GM04503 (cell line): Measurements from ENCODE around the gene EIF3J.
A peak's percentile ranks its signal among the peaks of the same experiment; 100 is the strongest.
"Not testable (repeated sequence)": the region's sequence is repeated elsewhere in the genome, so short reads cannot be mapped to it uniquely, and the experiment has no call there.

ENCODE experiments used
- DNase-seq: peaks from one replicate; pipeline ENCODE4 v3.0.0-alpha.2; 2012; ENCODE audit warnings: low read depth

Gene EIF3J

GRCh38 chr15:44536962-44537734, at the start of gene EIF3J:
TSS of gene EIF3J (plus strand) at chr15:44537147. CDS start at chr15:44537195, 48 bp downstream.
- DNase-seq, result peak; percentile 77

GRCh38 chr15:44489464-44489863, 47.5 kb upstream of the EIF3J start:
- peak; percentile 43 for DNase-seq

DNA sequence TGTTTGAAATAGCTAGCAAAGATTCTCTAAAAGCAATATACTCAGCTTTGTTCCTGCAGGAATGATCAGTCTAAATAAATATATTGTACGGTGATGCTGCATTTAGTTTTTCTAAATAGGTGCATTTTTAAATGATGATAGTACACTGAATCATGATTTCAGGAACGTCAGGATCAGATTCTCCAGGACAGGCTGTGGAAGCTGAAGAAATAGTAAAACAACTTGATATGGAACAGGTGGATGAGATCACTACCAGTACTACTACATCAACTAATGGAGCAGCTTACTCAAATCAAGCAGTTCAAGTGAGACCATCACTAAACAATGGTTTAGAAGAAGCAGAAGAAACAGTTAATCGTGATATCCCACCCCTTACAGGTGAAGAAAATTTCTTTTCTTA, 46.3 kb upstream of the EIF3J start:
- no peak for DNase-seq

- no peak for DNase-seq
Observed at GRCh38 chr15:44492040-44492439, 44.9 kb upstream of the EIF3J start.

- DNase-seq, result no peak
Observed at GRCh38 chr15:44492672-44493071, 44.3 kb upstream of the EIF3J start.

- DNase-seq, result no peak
Observed at GRCh38 chr15:44495562-44495961, 41.4 kb upstream of the EIF3J start.

GRCh38 chr15:44500555-44500954, 36.4 kb upstream of the EIF3J start:
- no peak for DNase-seq

DNA sequence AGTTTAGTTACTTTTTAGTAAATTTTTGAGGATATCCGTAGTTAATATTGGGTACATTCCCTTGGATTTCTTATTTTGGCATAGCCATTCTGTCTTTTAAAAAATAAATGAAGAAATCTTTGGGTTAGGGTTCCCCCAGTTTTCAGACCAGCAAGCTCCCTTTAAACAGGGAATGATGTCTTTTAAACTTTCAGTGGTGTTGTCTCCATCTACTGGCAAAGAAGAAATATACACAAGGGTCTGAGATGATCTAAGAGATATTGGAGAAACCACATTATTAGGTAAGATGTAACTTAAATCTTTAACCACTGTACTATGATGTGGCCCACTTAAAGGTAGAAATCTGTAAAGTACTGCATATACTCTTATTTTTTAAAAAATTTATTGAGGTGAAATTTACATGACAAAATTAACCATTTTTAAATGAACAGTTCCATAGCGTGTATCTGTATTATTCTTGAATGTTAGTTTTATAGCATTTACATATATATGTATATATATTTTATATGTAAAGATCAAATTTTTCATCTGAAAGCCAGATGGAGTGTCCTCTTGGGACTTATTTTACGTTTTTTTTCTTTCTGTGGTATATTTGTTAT, 35.1 kb upstream of the EIF3J start:
- peak; percentile 12 for DNase-seq

DNA sequence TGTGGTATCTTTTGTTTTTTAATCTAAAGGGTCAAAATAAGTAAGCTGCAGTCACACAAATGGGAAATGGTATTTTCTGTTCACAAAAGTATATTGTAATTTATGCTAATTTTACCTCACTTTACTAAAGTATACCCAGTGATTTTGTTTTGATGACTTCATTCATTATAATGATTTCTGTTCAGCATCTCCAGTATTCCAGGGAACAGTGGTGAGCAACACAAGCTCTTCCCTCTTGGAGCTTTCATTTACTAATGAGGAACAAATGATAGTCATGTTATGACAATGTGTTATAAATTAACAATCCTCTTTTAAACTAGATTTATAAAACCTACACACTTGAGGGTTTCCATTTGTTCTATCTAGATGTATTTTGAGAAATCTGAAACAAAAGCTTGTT, 20.5 kb upstream of the EIF3J start:
- no peak for DNase-seq

DNA sequence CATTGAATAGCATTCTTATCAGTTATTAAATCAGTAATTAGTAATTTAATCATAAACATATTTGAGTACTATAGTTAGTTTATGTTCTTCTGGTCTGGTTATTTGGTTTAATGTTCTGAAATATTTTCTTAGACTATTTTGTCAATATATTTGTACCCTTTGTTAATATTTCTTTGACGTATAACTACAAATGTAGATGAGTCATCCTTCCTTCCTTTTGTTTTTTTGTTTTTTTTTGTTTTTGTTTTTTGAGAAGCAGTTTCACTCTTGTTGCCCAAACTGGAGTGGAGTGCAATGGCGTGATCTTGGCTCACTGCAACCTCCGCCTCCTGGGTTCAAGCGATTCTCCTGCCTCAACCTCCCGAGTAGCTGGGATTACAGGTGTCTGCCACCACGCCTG, 17.4 kb upstream of the EIF3J start:
- DNase-seq, result no peak

DNA sequence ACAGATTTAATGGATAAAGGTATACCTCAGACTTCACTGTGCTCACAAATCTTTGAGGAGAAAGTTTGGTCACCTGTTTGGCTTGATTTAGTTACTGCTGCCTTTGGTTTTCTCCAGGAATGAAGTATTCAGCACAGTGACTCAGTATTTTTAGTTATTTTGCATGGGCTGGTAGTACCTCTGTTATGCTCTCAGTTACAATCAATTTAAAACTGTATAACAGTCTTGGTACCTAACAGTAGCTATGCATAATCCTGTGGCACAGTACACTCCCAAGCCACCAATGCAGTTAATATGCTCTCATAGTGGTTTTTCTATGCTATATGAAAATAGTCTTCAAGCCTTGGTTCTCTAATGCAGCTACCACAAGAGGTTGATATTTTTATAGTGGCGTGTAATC, 11.9 kb upstream of the EIF3J start:
- DNase-seq, result no peak

DNA sequence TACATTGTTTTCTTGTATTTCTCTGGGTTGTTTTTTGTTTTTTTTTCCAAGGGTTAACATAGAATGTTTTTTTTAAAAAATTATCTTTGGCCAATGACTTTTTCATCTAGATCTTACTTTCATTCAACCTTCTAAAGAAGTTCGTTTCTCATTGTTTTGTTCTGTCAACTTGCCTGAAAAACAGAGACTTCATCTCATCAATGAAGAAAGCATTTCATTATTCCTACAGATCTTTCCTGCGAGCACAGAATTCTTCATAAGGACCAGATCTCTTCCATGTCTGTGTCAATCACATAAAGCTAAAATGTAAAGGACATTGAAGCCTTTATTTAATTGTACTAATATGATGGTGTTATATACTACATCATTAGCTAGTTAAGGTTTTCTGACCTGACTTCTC, 9.7 kb upstream of the EIF3J start:
- no peak for DNase-seq

DNA sequence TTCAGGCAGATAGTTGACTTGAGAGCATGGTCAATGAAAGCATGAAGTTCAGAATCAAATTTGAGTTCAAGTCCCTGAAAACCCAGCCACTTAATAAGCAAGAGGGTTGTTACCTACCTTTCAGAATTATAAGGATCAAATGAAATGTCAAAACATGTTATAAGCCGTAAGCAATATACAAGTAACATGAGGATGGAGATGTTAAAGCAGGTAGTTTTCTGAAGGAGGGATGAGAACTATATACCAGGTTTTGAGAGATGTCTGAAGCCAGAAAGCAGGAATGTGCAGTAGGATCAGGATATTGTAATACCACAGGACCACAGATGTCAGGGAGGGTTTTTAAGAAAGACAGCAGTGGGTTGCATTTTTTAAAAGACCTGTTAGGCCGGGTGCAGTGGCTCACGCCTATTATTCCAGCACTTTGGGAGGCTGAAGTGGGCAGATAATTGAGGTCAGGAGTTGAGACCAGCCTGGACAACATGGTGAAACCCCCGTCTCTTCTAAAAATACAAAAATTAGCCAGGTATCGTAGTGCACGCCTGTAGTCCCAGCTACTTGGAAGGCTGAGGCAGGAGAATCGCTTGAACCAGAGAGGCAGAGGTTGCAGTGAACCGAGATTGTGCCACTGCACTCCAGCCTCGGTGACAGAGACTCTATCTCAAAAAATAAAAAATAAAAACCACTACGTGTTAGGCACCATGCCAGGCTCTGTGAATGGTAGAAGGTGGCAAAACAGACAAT, 6.9 kb upstream of the EIF3J start:
- DNase-seq, result no peak

- DNase-seq, result no peak
Observed at GRCh38 chr15:44530653-44531052, 6.3 kb upstream of the EIF3J start.

DNA sequence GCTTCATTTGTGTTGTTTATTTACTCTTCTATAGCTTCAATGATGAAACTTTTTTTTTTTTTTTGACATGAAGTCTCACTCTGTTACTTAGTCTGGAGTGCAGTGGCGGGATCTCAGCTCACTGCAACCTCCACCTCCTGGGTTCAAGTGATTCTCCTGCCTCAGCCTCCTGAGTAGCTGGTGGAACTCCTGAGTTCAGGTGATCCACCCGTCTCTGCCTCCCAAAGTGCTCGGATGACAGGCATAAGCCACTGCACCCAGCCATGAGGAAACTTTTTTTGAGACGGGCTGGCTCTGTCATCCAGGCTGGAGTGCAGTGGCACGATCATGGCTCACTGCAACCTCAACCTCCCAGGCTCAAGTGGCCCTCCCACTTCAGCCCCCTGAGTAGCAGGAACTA, 4.7 kb upstream of the EIF3J start:
- DNase-seq, result not testable (repeated sequence)

- no peak for DNase-seq
Observed at GRCh38 chr15:44532689-44533088, 4.3 kb upstream of the EIF3J start.

GRCh38 chr15:44535092-44535491, 1.9 kb upstream of the EIF3J start:
- DNase-seq, result no peak

GRCh38 chr15:44535523-44536301, 1.2 kb upstream of the EIF3J start:
- no peak for DNase-seq

- peak; percentile 44 for DNase-seq
Observed at GRCh38 chr15:44536302-44536961, 515 bp upstream of the EIF3J start.

DNA sequence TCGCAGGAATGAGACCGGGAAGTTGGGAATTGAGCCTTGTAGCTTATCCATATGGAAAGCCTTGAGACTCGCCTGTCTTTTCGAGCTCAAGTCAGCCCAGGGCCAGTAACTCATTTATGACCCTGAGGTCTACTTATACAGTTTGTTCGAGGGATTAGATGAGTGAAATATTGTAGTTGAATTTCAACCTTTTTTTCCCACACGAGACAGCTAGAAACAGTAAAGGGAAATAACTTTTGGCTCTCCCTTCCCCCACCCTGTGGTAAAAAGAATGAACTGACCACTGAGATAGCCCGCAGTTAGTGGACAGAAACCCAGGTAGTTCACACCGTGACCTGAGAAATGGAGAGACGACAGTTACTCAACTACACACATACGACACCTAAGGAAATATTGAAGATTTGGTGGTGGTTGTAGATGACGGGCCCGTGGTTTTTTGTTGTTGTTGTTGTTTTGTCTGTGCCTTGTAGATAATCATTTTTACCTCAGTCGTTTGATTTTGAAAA, 841 bp downstream of the EIF3J start:
- DNase-seq, result no peak

DNA sequence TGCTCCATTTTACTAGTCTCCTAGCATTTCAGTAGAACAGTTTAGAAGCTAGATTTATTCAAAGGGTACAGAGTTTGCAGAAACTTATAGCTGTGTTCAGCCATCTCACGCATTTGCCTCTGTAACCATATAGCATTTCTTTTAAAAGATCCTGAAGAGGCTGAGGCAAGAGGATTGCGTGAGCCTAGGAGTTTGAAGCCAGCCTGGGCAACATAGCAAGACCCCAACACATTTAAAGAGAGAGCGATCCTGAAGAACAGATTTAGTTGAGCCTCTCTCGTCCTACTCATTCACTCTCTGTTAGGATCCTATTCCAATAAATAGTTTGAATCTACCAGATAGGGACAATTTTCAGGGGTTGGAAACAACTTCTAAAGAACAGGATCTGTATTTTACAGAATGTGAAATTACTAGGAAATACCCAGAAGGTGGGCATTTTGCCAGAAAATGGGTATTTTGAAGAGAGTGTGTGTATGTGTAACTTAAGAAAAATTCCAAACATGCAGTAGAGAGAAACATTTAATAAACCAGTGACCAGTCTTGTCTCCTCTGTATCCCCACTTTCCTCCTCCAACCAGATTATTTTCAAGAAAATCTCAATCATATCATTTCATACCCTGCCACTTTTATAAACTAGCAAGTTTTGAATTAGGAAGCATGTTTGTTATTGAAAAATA, 4.5 kb downstream of the EIF3J start:
- peak; percentile 42 for DNase-seq
